GM12878 (cell line): Measurements from ENCODE around the gene BMP8B. TPM values are rescaled to one million over a fixed set of nuclear protein-coding genes. Genes with fewer than 3 reads are reported as not detected.

Source experiments
- ATAC-seq: fragments of 200-7000 bp; cut with Tn5 transposase; 3 replicates; pipeline ENCODE4 v1.9.1; 2020; ENCODE audit warnings: mild to moderate bottlenecking, moderate library complexity
- BruUV-seq: library from RNA; stranded (reverse); fragments of 400-500 nt; replicated peaks from 2 replicates; lab custom pipeline; 2021; lab: Mats Ljungman, UMichigan
- CTCF ChIA-PET: fragments of 300-600 bp; sonication (Branson Sonifier 250); formaldehyde crosslinking; extraction: SDS; loops from one replicate; lab custom pipeline; 2021; ENCODE audit warnings: inconsistent platforms; lab: Yijun Ruan, JAX
- POLR2A ChIA-PET: fragments of 350-600 bp; formaldehyde crosslinking; extraction: SDS; loops from one replicate; lab custom pipeline; 2021; ENCODE audit warnings: inconsistent platforms; lab: Charles Lee
- RAD21 ChIA-PET: fragments of 300-600 bp; sonication (Branson Sonifier 250); formaldehyde crosslinking; loops from one replicate; lab custom pipeline; 2023; ENCODE audit warnings: antibody characterized with exemption; ENCODE audit not compliant: unreplicated experiment; lab: Charles Lee
- SMC1A ChIA-PET: fragments of 300-600 bp; sonication (Branson Sonifier 250); formaldehyde crosslinking; loops from one replicate; lab custom pipeline; 2023; ENCODE audit not compliant: unreplicated experiment, uncharacterized antibody; lab: Charles Lee
- DNase-seq: peaks from one replicate; pipeline ENCODE4 v3.0.0-alpha.2; 2011; ENCODE audit warnings: low read depth, low spot score
- FAIRE-seq: peaks from 3 replicates; lab custom pipeline; 2011; peaks lifted over from hg19 to GRCh38; lab: Jason Lieb, UNC
- H2AFZ ChIP-seq: 2 replicates; pipeline ENCODE4 v1.6.0; 2011; ENCODE audit warnings: low read depth, low read length, control low read depth; ENCODE audit not compliant: control insufficient read depth
- H3K27ac ChIP-seq: 2 replicates; pipeline ENCODE4 v1.5.1; 2011; ENCODE audit warnings: control low read depth; ENCODE audit not compliant: control insufficient read depth, insufficient read depth
- H3K27me3 ChIP-seq, 2 experiments: replicated peaks in 1 of 2; 2 replicates each; pipeline versions ENCODE4 v1.6.0 to v1.6.1; 2011; ENCODE audit warnings: low read length in 1 of 2; ENCODE audit not compliant: control insufficient read depth in 2 of 2, insufficient read depth in 2 of 2
- H3K36me3 ChIP-seq, 2 experiments: 2 replicates each; pipeline ENCODE4 v1.5.1; 2011; ENCODE audit warnings: low read length in 1 of 2; ENCODE audit not compliant: control insufficient read depth in 2 of 2, insufficient read depth in 2 of 2
- H3K4me1 ChIP-seq: 2 replicates; pipeline ENCODE4 v1.6.1; 2011; ENCODE audit warnings: mild to moderate bottlenecking, low read length, moderate library complexity, mixed read lengths; ENCODE audit not compliant: control insufficient read depth, insufficient read depth
- H3K4me2 ChIP-seq: 2 replicates; pipeline ENCODE4 v1.6.0; 2011; ENCODE audit warnings: control low read depth; ENCODE audit not compliant: control insufficient read depth, insufficient read depth
- H3K4me3 ChIP-seq: fragments of 200-600 bp; sonication (generic); 2 replicates; pipeline ENCODE4 v1.5.1; 2016
- H3K79me2 ChIP-seq: 2 replicates; pipeline ENCODE4 v1.6.0; 2011; ENCODE audit warnings: low read length; ENCODE audit not compliant: control insufficient read depth, insufficient read depth
- H3K9ac ChIP-seq: 2 replicates; pipeline ENCODE4 v1.8.0; 2011; ENCODE audit warnings: low read length, control low read depth, mixed read lengths; ENCODE audit not compliant: control insufficient read depth, insufficient read depth
- H3K9me3 ChIP-seq: replicated peaks from 3 replicates; pipeline ENCODE4 v1.5.1; 2011; ENCODE audit warnings: mild to moderate bottlenecking, low read length; ENCODE audit not compliant: control insufficient read depth, insufficient read depth
- H4K20me1 ChIP-seq: 2 replicates; pipeline ENCODE4 v1.6.0; 2011; ENCODE audit not compliant: control insufficient read depth, insufficient read depth
- ATF7 ChIP-seq: fragments of 450-650 bp; IDR thresholded peaks from 2 replicates; pipeline ENCODE4 v1.6.1; 2016; ENCODE audit warnings: low read depth, mild to moderate bottlenecking
- DPF2 ChIP-seq: fragments of 450-650 bp; IDR thresholded peaks from 2 replicates; pipeline ENCODE4 v1.6.1; 2017; ENCODE audit warnings: mild to moderate bottlenecking
- EGR1 ChIP-seq, 2 experiments: IDR thresholded peaks; 1 replicate in 1 of 2; 2 replicates in 1 of 2; pipeline ENCODE4 v1.6.1; 2011 to 2012; ENCODE audit warnings: low read depth in 2 of 2, low read length in 2 of 2, borderline replicate concordance in 1 of 2, mild to moderate bottlenecking in 1 of 2, moderate library complexity in 1 of 2
- RUNX3 ChIP-seq: IDR thresholded peaks from 2 replicates; pipeline ENCODE4 v1.6.1; 2012; ENCODE audit warnings: low read length, inconsistent platforms
- SMC3 ChIP-seq: IDR thresholded peaks from 2 replicates; pipeline ENCODE4 v1.6.1; 2011; ENCODE audit warnings: low read length, improper control_type of control experiment, borderline replicate concordance
- TCF12 ChIP-seq: IDR thresholded peaks from 2 replicates; pipeline ENCODE4 v1.6.1; 2011; ENCODE audit warnings: low read depth, mild to moderate bottlenecking, low read length
- ZBTB4 ChIP-seq: fragments of 450-650 bp; formaldehyde crosslinking; IDR thresholded peaks from 2 replicates; pipeline ENCODE4 v1.4.0; 2022; ENCODE audit warnings: mild to moderate bottlenecking, moderate library complexity
- ZNF592 ChIP-seq: fragments of 450-650 bp; IDR thresholded peaks from 2 replicates; pipeline ENCODE4 v1.6.1; 2017; ENCODE audit warnings: mild to moderate bottlenecking, moderate library complexity
- WGBS: methylation state at CpG from one replicate; pipeline ENCODE4 v1.1.6; 2016; ENCODE audit warnings: low lambda C conversion rate; ENCODE audit not compliant: insufficient replicate concordance, insufficient coverage; ENCODE audit errors: missing lambda C conversion rate; 5-methylcytosine and 5-hydroxymethylcytosine counted together
- in situ Hi-C: fragments of 300-500 bp; cut with MboI; formaldehyde crosslinking; loops from 9 replicates; pipeline ENCODE4 v1.14.3; 2018; ENCODE audit warnings: mixed read lengths
- intact Hi-C: fragments of 100-400 bp; cut with micrococcal nuclease; formaldehyde crosslinking; loops from one replicate; pipeline ENCODE4 v1.14.2; 2022; ENCODE audit not compliant: unreplicated experiment
- polyA plus RNA-seq, 11 experiments: library from polyadenylated mRNA; depleted of rRNA in 4 of 11; unstranded in 6 of 11; stranded (reverse) in 5 of 11; fragments of >200 nt; fragmentation: Nextera tagmentation in 4 of 11; fragmentation: Illumina TruSeq in 1 of 11; extraction: Ambion mirVana in 4 of 11; extraction: Trizol in 1 of 11; gene quantifications; 1 replicate in 1 of 11; 2 replicates in 10 of 11; pipeline versions ENCODE4 v1.2.1 to v1.2.3, GENCODE V29; 2011 to 2016; ENCODE audit warnings: inconsistent platforms in 2 of 11, missing spikeins in 2 of 11, low read depth in 1 of 11
- total RNA-seq, 4 experiments: library from RNA; depleted of rRNA in 3 of 4; stranded (reverse); fragments of >200 nt in 3 of 4; fragmentation: Illumina TruSeq in 1 of 4; extraction: Trizol in 1 of 4; gene quantifications; 2 replicates each; pipeline versions ENCODE4 v1.2.1 to v1.2.3, GENCODE V29; 2013 to 2021
- TF ChIP-seq, protein P1 (sequence below): IDR thresholded peaks from 2 replicates; pipeline ENCODE4 v1.6.1; 2012; ENCODE audit warnings: low read depth, low read length, improper control_type of control experiment
- TF ChIP-seq, protein P2 (sequence below): IDR thresholded peaks from 2 replicates; pipeline ENCODE4 v1.6.1; 2011; ENCODE audit warnings: borderline replicate concordance, low read depth, mild to moderate bottlenecking, moderate library complexity, mixed read lengths, low read length; ENCODE audit not compliant: insufficient read depth; ENCODE audit errors: extremely low read length

Gene BMP8B
- total and polyA plus RNA-seq, 10 of the 15 experiments (the other 5 are each of a cell fraction or from before 2014, with no cell fraction given) = 0.09 to 1.2 (median 0.52) TPM

- Histone ChIP-seq H2AFZ (no peak overlapping the region), H3K4me3 (no peak overlapping the region), H4K20me1 (no peaks in the 10 kb centered on the region), H3K27me3 (no peaks in the 10 kb centered on the region), H3K27ac (no peak overlapping the region), H3K36me3 (peaks cover 25 to 52% of the 10 kb centered on the region in 2 experiments), H3K9ac (no peak overlapping the region), H3K4me1 (no peaks in the 10 kb centered on the region), H3K4me2 (no peak overlapping the region), H3K79me2 (no peaks in the 10 kb centered on the region), H3K9me3 (no peaks in the 10 kb centered on the region)
- FAIRE-seq (no peak), DNase-seq (no peak), ATAC-seq (no peak)
- intact Hi-C loops = no loop called here
- ChIA-PET RAD21 (no interaction called here), CTCF (no interaction called here), POLR2A (no interaction called here), SMC1A (no interaction called here)
- no TSS peak for BruUV-seq
- in situ Hi-C loops = no loop called here
- 77% methylated on average over 6 of the region's 6 CpGs for whole genome bisulfite sequencing
- TF ChIP-seq EGR1 (IDR thresholded peaks at IDR 0.05; ENCODE audit: borderline replicate concordance in 1 of 2, low read depth in 2 of 2, low read length in 2 of 2) (no peak), ATF7 (no peak), DPF2 (no peak), SMC3 (no peak), TCF12 (no peak), ZNF592 (no peak), RUNX3 (no peak), ZBTB4 (CRISPR knock-in tag) (no peak)
- TF ChIP-seq, protein P1, sequence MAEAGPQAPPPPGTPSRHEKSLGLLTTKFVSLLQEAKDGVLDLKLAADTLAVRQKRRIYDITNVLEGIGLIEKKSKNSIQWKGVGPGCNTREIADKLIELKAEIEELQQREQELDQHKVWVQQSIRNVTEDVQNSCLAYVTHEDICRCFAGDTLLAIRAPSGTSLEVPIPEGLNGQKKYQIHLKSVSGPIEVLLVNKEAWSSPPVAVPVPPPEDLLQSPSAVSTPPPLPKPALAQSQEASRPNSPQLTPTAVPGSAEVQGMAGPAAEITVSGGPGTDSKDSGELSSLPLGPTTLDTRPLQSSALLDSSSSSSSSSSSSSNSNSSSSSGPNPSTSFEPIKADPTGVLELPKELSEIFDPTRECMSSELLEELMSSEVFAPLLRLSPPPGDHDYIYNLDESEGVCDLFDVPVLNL = no peak
- TF ChIP-seq, protein P2, sequence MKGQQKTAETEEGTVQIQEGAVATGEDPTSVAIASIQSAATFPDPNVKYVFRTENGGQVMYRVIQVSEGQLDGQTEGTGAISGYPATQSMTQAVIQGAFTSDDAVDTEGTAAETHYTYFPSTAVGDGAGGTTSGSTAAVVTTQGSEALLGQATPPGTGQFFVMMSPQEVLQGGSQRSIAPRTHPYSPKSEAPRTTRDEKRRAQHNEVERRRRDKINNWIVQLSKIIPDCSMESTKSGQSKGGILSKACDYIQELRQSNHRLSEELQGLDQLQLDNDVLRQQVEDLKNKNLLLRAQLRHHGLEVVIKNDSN = no peak
These were observed 36.0 kb downstream of the BMP8B start for GRCh38 chr1:39752703-39753102.
